AG04450 (cell line): ENCODE measurements around the gene EHBP1. TPM values are rescaled to one million over a fixed set of nuclear protein-coding genes. Genes with fewer than 3 reads are reported as not detected.
A peak's percentile ranks its signal among the peaks of the same experiment; 100 is the strongest.

Source experiments
- CTCF ChIA-PET: fragments of 300-600, 350-600 bp; formaldehyde crosslinking; extraction: SDS; loops from one replicate; lab custom pipeline; 2022; ENCODE audit warnings: antibody characterized with exemption, inconsistent platforms; lab: Charles Lee
- POLR2A ChIA-PET: fragments of 350-600 bp; formaldehyde crosslinking; extraction: SDS; loops from one replicate; lab custom pipeline; 2021; ENCODE audit warnings: antibody characterized with exemption, inconsistent platforms; lab: Yijun Ruan, JAX
- DNase-seq: peaks from one replicate; pipeline ENCODE4 v3.0.0-alpha.2; 2011; ENCODE audit warnings: low read depth, low spot score
- H3K27ac ChIP-seq: one replicate; pipeline ENCODE4 v1.5.1; 2012; ENCODE audit warnings: low read depth, low read length, control low read depth
- H3K27me3 ChIP-seq: one replicate; pipeline ENCODE4 v1.6.0; 2012; ENCODE audit warnings: low read length; ENCODE audit not compliant: control insufficient read depth, insufficient read depth
- H3K4me3 ChIP-seq: 2 replicates; pipeline ENCODE4 v1.5.1; 2011; ENCODE audit warnings: mild to moderate bottlenecking, low read depth, low read length, control low read depth
- H3K9me3 ChIP-seq: 2 replicates; pipeline ENCODE4 v1.5.1; 2012; ENCODE audit warnings: low read length; ENCODE audit not compliant: control insufficient read depth, insufficient read depth
- CTCF ChIP-seq: IDR thresholded peaks from 2 replicates; pipeline ENCODE4 v1.5.1; 2011; ENCODE audit warnings: low read depth, low read length, control low read depth, inconsistent platforms
- polyA plus RNA-seq: library from polyadenylated mRNA; depleted of rRNA; stranded (reverse); fragments of >200 nt; gene quantifications from 2 replicates; pipeline ENCODE4 v1.2.3, GENCODE V29; 2011

The EHBP1 gene
- polyA plus RNA-seq, 1 experiment: 68.6 TPM

GRCh38 chr2:62770629-62771028 is 65.1 kb downstream of the EHBP1 start:
- Histone ChIP-seq H3K27ac (no peak overlapping the region), H3K27me3 (no peaks in the 10 kb centered on the region), H3K9me3 (no peaks in the 10 kb centered on the region), H3K4me3 (no peak overlapping the region)
- POLR2A ChIA-PET: no interaction called here
- no peak for TF ChIP-seq CTCF
- CTCF ChIA-PET: interaction anchor here (1.2 to 1.5 kb wide), 2 partner anchors 17 to 313 kb away, joined by 4 to 17 read pairs; no protein-coding TSS in a partner anchor
- no peak for DNase-seq

- H3K27me3 ChIP-seq: no peaks in the 10 kb centered on the region
- TF ChIP-seq CTCF: peak; percentile 73
- CTCF ChIA-PET: interaction anchor here (0.6 to 7.3 kb wide), 24 partner anchors 8 to 361 kb away, joined by 3 to 291 read pairs (median 4); no protein-coding TSS in a partner anchor
- POLR2A ChIA-PET: interaction anchor here (0.5 to 0.8 kb wide), 2 partner anchors 111 to 254 kb away, joined by 3 to 10 read pairs; no protein-coding TSS in a partner anchor
- no peaks in the 10 kb centered on the region for H3K9me3 ChIP-seq
- no peak overlapping the region for H3K27ac ChIP-seq
- no peak for DNase-seq
- no peak overlapping the region for H3K4me3 ChIP-seq
Observed at GRCh38 chr2:62774555-62775366, 69.2 kb downstream of the EHBP1 start.

- DNase-seq: no peak
- Histone ChIP-seq H3K27me3 (no peaks in the 10 kb centered on the region), H3K9me3 (no peaks in the 10 kb centered on the region), H3K27ac (no peak overlapping the region), H3K4me3 (no peak overlapping the region)
- ChIA-PET CTCF (interaction anchor here (0.6 to 7.3 kb wide), 24 partner anchors 8 to 362 kb away, joined by 3 to 291 read pairs (median 4); no protein-coding TSS in a partner anchor), POLR2A (interaction anchor here (0.5 to 0.8 kb wide), 2 partner anchors 111 to 253 kb away, joined by 3 to 10 read pairs; no protein-coding TSS in a partner anchor)
- TF ChIP-seq CTCF: no peak
Observed at GRCh38 chr2:62775367-62775668, 69.8 kb downstream of the EHBP1 start.

- no peak for TF ChIP-seq CTCF
- Histone ChIP-seq H3K9me3 (peaks cover 7% of the 10 kb centered on the region), H3K27ac (no peak overlapping the region), H3K4me3 (no peak overlapping the region), H3K27me3 (no peaks in the 10 kb centered on the region)
- CTCF ChIA-PET: no interaction called here
- POLR2A ChIA-PET: no interaction called here
- no peak for DNase-seq
Observed at GRCh38 chr2:62783679-62784078, 78.2 kb downstream of the EHBP1 start.

- TF ChIP-seq CTCF: no peak
- no peak for DNase-seq
- Histone ChIP-seq H3K27ac (no peak overlapping the region), H3K9me3 (peaks cover 7% of the 10 kb centered on the region), H3K27me3 (no peaks in the 10 kb centered on the region), H3K4me3 (no peak overlapping the region)
- ChIA-PET CTCF (interaction anchor here (1.2 kb wide), 1 partner anchor 9 kb away, joined by 5 read pairs; no protein-coding TSS in a partner anchor), POLR2A (no interaction called here)
Observed at GRCh38 chr2:62784341-62784740, 78.8 kb downstream of the EHBP1 start.
